Right lobe of liver (tissue), 6 donors: ENCODE data around the gene USF3. TPM values are rescaled to one million over a fixed set of nuclear protein-coding genes. Genes with fewer than 3 reads are reported as not detected.

ENCODE experiments used
- ATAC-seq, 4 donors: fragments of 200-7000 bp; cut with Tn5 transposase; one replicate each; pipeline ENCODE4 v1.9.1; 2020; ENCODE audit warnings: mild to moderate bottlenecking in 4 of 4, moderate library complexity in 4 of 4
- DNase-seq, 3 donors: peaks; one replicate each; pipeline ENCODE4 v3.0.0-alpha.2; 2020
- H3K27ac ChIP-seq, 3 donors: fragments of 200-600 bp; one replicate each; pipeline ENCODE4 v1.8.0; 2022
- H3K27me3 ChIP-seq, 2 donors: fragments of 200-600 bp; one replicate each; pipeline ENCODE4 v1.8.0; 2022
- H3K36me3 ChIP-seq, 4 donors: fragments of 200-600 bp; sonication (generic) in 1 of 4; one replicate each; pipeline versions ENCODE4 v1.5.1 to v1.8.0; 2017 to 2022; ENCODE audit warnings: control low read depth in 1 of 4
- H3K4me1 ChIP-seq, 4 donors: fragments of 200-600 bp; sonication (generic) in 1 of 4; one replicate each; pipeline versions ENCODE4 v1.5.1 to v1.8.0; 2017 to 2022; ENCODE audit warnings: control low read depth in 1 of 4
- H3K4me3 ChIP-seq, 3 donors: fragments of 200-600 bp; one replicate each; pipeline ENCODE4 v1.8.0; 2022
- H3K9me3 ChIP-seq, 4 donors: fragments of 200-600 bp; sonication (generic) in 1 of 4; one replicate each; pipeline versions ENCODE4 v1.5.1 to v1.8.0; 2017 to 2022; ENCODE audit warnings: control low read depth in 1 of 4
- CTCF ChIP-seq, 4 donors: fragments of 200-600 bp in 3 of 4; fragments of 450-650 bp in 1 of 4; IDR thresholded peaks; one replicate each; pipeline versions ENCODE4 v1.5.1 to v1.8.0; 2016 to 2022; ENCODE audit warnings: antibody characterized with exemption in 4 of 4, mild to moderate bottlenecking in 2 of 4
- POLR2A ChIP-seq: fragments of 450-650 bp; IDR thresholded peaks from one replicate; pipeline ENCODE4 v1.6.1; 2017; ENCODE audit warnings: antibody characterized with exemption, mild to moderate bottlenecking
- WGBS: methylation state at CpG from one replicate; pipeline ENCODE4 v1.1.6; 2018; ENCODE audit warnings: low coverage, low lambda C conversion rate; ENCODE audit not compliant: insufficient coverage; ENCODE audit errors: missing lambda C conversion rate; 5-methylcytosine and 5-hydroxymethylcytosine counted together
- intact Hi-C, 2 donors: fragments of 100-400 bp; cut with DNase I; formaldehyde crosslinking; loops; one replicate each; pipeline versions ENCODE4 v1.11.2 to v1.14.1; 2022
- total RNA-seq, 6 experiments: library from RNA; depleted of rRNA in 2 of 6; stranded (reverse); fragments of >200 nt in 2 of 6; fragmentation: NEBNext Ultra II Directional in 3 of 6; extraction: Animal tissue kit (Norgen Biotek cat#: 25700) in 3 of 6; gene quantifications; one replicate each; pipeline versions ENCODE4 v1.1.0 to v1.2.4, GENCODE V29; 2016 to 2023
- donor health status: DM: no; HTN: yes; CAD: no.
- donor health status: DM: no; HTN: no; CAD: no.
- donor health status: DM: no; HTN: no; CAD: no.
- donor health status: DM: no; HTN: yes; CAD: no.
- donor health status: DM: no; HTN: yes; CAD: no.

The USF3 gene
- total RNA-seq, 6 experiments from 2014 or later, result 12.1 to 20.3 (median 17.6) TPM

GRCh38 chr3:113743006-113743630 lies 46.7 kb upstream of the USF3 start:
- DNase-seq, result no peak
- TF ChIP-seq POLR2A (no peak), CTCF (IDR thresholded peaks at IDR 0.05) (no peak)
- no peaks in the 10 kb centered on the region for H3K9me3 ChIP-seq
- no peak overlapping the region for H3K4me3 ChIP-seq
- intact Hi-C loops, result no loop called here
- H3K4me1 ChIP-seq, result peaks cover 0 to 46% (median 14%) of the 10 kb centered on the region in 4 donors
- no peak for ATAC-seq
- no peak overlapping the region for H3K27ac ChIP-seq
- no peaks in the 10 kb centered on the region for H3K27me3 ChIP-seq
- H3K36me3 ChIP-seq, result no peaks in the 10 kb centered on the region
- 49% methylated on average over 7 of the region's 7 CpGs for WGBS

- 32% methylated on average over 1 of the region's 1 CpG for WGBS
- Histone ChIP-seq H3K9me3 (no peaks in the 10 kb centered on the region), H3K36me3 (no peaks in the 10 kb centered on the region), H3K4me1 (peaks cover 0 to 54% (median 19%) of the 10 kb centered on the region in 4 donors), H3K27ac (peak overlapping the region in 1 of 3 donors; percentile 7), H3K4me3 (no peak overlapping the region), H3K27me3 (no peaks in the 10 kb centered on the region)
- intact Hi-C loops, result no loop called here
- TF ChIP-seq POLR2A (no peak), CTCF (IDR thresholded peaks at IDR 0.05) (no peak)
- DNase-seq (no peak), ATAC-seq (no peak)
These were observed 45.2 kb upstream of the USF3 start for GRCh38 chr3:113741620-113742019.

- H3K4me3 ChIP-seq, result no peak overlapping the region
- H3K9me3 ChIP-seq, result no peaks in the 10 kb centered on the region
- H3K27ac ChIP-seq, result no peak overlapping the region
- H3K36me3 ChIP-seq, result no peaks in the 10 kb centered on the region
- TF ChIP-seq POLR2A (no peak), CTCF (IDR thresholded peaks at IDR 0.05) (no peak)
- intact Hi-C loops, result no loop called here
- ATAC-seq, result no peak
- H3K4me1 ChIP-seq, result peaks cover 0 to 59% (median 21%) of the 10 kb centered on the region in 4 donors
- H3K27me3 ChIP-seq, result no peaks in the 10 kb centered on the region
- DNase-seq, result no peak
- 55% methylated on average over 5 of the region's 5 CpGs for WGBS
These were observed 44.6 kb upstream of the USF3 start for GRCh38 chr3:113741086-113741485.

GRCh38 chr3:113736548-113737089 lies 40.2 kb upstream of the USF3 start:
- Histone ChIP-seq H3K4me3 (no peak overlapping the region), H3K4me1 (peaks cover 0 to 35% (median 11%) of the 10 kb centered on the region in 4 donors), H3K27ac (peak overlapping the region in 2 of 3 donors; percentile 39 to 40), H3K36me3 (no peaks in the 10 kb centered on the region), H3K27me3 (no peaks in the 10 kb centered on the region), H3K9me3 (no peaks in the 10 kb centered on the region)
- no peak for DNase-seq
- TF ChIP-seq CTCF (IDR thresholded peaks at IDR 0.05), result peak; percentile 58 to 76 (median 67)
- TF ChIP-seq POLR2A, result no peak
- ATAC-seq, result peak; percentile 87 to 94 (median 90)
- intact Hi-C loops, result no loop called here
- WGBS, result 14% methylated on average over 3 of the region's 3 CpGs
